A673 (cell line): ENCODE measurements around the gene HTR2B. TPM values are rescaled to one million over a fixed set of nuclear protein-coding genes. Genes with fewer than 3 reads are reported as not detected.

Experiments used
- BruUV-seq: library from RNA; stranded (reverse); fragments of 400-500 nt; replicated peaks from 2 replicates; lab custom pipeline; 2021; lab: Mats Ljungman, UMichigan
- CTCF ChIA-PET: fragments of 300-600 bp; sonication (Branson Sonifier 250); formaldehyde crosslinking; loops from one replicate; lab custom pipeline; 2022; ENCODE audit warnings: antibody characterized with exemption; lab: Charles Lee
- POLR2A ChIA-PET: fragments of 300-600 bp; sonication (Branson Sonifier 250); formaldehyde crosslinking; loops from one replicate; lab custom pipeline; 2022; ENCODE audit warnings: antibody characterized with exemption; ENCODE audit not compliant: low non-redundant PET; lab: Charles Lee
- DNase-seq: peaks from one replicate; pipeline ENCODE4 v3.0.0-alpha.2; 2015; ENCODE audit warnings: low spot score
- H3K27ac ChIP-seq: fragments of 200-600 bp; sonication (generic); 2 replicates; pipeline ENCODE4 v1.5.1; 2016; ENCODE audit warnings: mixed run types, low read depth, mild to moderate bottlenecking, mixed read lengths, antibody characterized with exemption, low read length; ENCODE audit not compliant: poor library complexity, severe bottlenecking
- H3K27me3 ChIP-seq: fragments of 200-600 bp; sonication (generic); replicated peaks from 2 replicates; pipeline ENCODE4 v1.6.1; 2017; ENCODE audit warnings: mixed run types, low read depth, mild to moderate bottlenecking, mixed read lengths, antibody characterized with exemption, low read length; ENCODE audit not compliant: insufficient read depth, poor library complexity
- H3K36me3 ChIP-seq: fragments of 200-600 bp; sonication (generic); 2 replicates; pipeline ENCODE4 v1.6.1; 2016; ENCODE audit warnings: mixed run types, mild to moderate bottlenecking, mixed read lengths, antibody characterized with exemption, low read length; ENCODE audit not compliant: insufficient read depth, poor library complexity, severe bottlenecking
- H3K4me1 ChIP-seq: fragments of 200-600 bp; sonication (generic); 2 replicates; pipeline ENCODE4 v1.6.1; 2017; ENCODE audit warnings: mixed run types, mild to moderate bottlenecking, mixed read lengths, antibody characterized with exemption, low read length; ENCODE audit not compliant: insufficient read depth, poor library complexity, severe bottlenecking
- H3K4me3 ChIP-seq: fragments of 200-600 bp; sonication (generic); 2 replicates; pipeline ENCODE4 v1.5.1; 2016; ENCODE audit warnings: low read depth, mixed run types, mild to moderate bottlenecking, mixed read lengths, low read length; ENCODE audit not compliant: poor library complexity, severe bottlenecking
- H3K9me3 ChIP-seq: fragments of 200-600 bp; sonication (generic); 2 replicates; pipeline ENCODE4 v1.6.1; 2016; ENCODE audit warnings: mixed run types, low read depth, mild to moderate bottlenecking, mixed read lengths, antibody characterized with exemption, low read length; ENCODE audit not compliant: poor library complexity, severe bottlenecking
- EZH2 ChIP-seq: fragments of 200-600 bp; sonication (generic); IDR thresholded peaks from 2 replicates; pipeline ENCODE4 v1.6.1; 2017; ENCODE audit warnings: borderline replicate concordance, low read depth, mild to moderate bottlenecking, mixed read lengths, antibody characterized with exemption, low read length; ENCODE audit not compliant: poor library complexity, severe bottlenecking
- intact Hi-C: fragments of 100-400 bp; cut with micrococcal nuclease; formaldehyde crosslinking; loops from one replicate; pipeline ENCODE4 v1.10.0; 2022; ENCODE audit not compliant: unreplicated experiment
- total RNA-seq: library from RNA; stranded (reverse); gene quantifications from 2 replicates; pipeline ENCODE4 v1.2.3, GENCODE V29; 2021
- TF ChIP-seq, protein P1 (sequence below): fragments of 300-800, 200-600 bp; sonication (generic); conservative IDR thresholded peaks from 2 replicates; pipeline ENCODE4 v1.5.1; 2017; ENCODE audit warnings: low read depth, mild to moderate bottlenecking, antibody characterized with exemption, low read length, moderate library complexity, mixed read lengths

HTR2B gene
- total RNA-seq, 1 experiment from 2014 or later = not detected

DNA sequence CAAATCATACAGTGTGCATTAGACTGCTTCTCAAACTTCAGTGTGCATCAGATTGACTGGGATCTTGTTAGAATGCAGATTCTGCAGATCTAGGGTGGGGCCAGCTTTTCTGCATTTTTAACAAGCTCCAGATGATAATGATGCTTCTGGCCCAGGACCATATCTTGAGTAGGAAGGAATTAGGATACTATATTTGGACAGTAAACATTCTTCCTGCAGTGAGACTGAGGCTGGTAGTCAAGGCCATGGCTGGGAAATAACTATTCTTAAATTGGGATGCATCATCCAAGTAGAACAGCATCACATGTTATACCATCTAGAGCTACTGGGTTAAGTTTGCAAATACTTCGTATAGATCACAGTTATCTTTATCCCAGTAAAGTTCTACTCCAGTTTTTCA, 45.2 kb upstream of the HTR2B start:
- no peak overlapping the region for H3K27ac ChIP-seq
- POLR2A ChIA-PET = no interaction called here
- CTCF ChIA-PET = no interaction called here
- no TSS peak for BruUV-seq
- DNase-seq = no peak
- H3K36me3 ChIP-seq = peaks cover 61% of the 10 kb centered on the region
- no peak for TF ChIP-seq EZH2
- TF ChIP-seq, protein P1, sequence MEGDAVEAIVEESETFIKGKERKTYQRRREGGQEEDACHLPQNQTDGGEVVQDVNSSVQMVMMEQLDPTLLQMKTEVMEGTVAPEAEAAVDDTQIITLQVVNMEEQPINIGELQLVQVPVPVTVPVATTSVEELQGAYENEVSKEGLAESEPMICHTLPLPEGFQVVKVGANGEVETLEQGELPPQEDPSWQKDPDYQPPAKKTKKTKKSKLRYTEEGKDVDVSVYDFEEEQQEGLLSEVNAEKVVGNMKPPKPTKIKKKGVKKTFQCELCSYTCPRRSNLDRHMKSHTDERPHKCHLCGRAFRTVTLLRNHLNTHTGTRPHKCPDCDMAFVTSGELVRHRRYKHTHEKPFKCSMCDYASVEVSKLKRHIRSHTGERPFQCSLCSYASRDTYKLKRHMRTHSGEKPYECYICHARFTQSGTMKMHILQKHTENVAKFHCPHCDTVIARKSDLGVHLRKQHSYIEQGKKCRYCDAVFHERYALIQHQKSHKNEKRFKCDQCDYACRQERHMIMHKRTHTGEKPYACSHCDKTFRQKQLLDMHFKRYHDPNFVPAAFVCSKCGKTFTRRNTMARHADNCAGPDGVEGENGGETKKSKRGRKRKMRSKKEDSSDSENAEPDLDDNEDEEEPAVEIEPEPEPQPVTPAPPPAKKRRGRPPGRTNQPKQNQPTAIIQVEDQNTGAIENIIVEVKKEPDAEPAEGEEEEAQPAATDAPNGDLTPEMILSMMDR = no peak
- peaks cover 21% of the 10 kb centered on the region for H3K4me1 ChIP-seq
- no peaks in the 10 kb centered on the region for H3K9me3 ChIP-seq
- intact Hi-C loops = no loop called here
- no peaks in the 10 kb centered on the region for H3K27me3 ChIP-seq
- no peak overlapping the region for H3K4me3 ChIP-seq

DNA sequence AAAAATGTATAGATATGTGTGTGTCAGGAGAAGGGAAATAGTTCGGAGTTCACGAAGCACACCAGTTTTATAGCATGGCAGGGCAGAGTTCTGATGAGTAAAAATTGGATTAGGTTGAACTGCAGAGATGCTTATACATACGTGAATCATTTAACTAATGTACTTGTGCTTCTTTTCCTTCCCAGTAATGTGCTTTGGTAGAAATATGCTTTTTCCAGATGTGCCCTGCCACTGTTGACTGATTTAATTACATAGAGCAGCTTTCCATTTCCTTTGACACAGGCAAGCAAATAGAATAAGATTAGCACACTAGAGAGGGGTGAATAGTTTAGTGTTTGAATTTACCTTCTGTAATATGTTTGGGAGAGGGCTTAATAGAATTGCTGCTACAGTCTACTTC, 44.6 kb upstream of the HTR2B start:
- peaks cover 60% of the 10 kb centered on the region for H3K36me3 ChIP-seq
- ChIA-PET CTCF (interaction anchor here (0.6 kb wide), 1 partner anchor 236 kb away, joined by 3 read pairs; no protein-coding TSS in a partner anchor), POLR2A (no interaction called here)
- no peaks in the 10 kb centered on the region for H3K9me3 ChIP-seq
- H3K27ac ChIP-seq = peak overlapping the region; percentile 55
- peaks cover 21% of the 10 kb centered on the region for H3K4me1 ChIP-seq
- DNase-seq = peak; percentile 27
- no peak for TF ChIP-seq EZH2
- TF ChIP-seq, protein P1 = no peak
- no peak overlapping the region for H3K4me3 ChIP-seq
- intact Hi-C loops = no loop called here
- no TSS peak for BruUV-seq
- no peaks in the 10 kb centered on the region for H3K27me3 ChIP-seq

DNA sequence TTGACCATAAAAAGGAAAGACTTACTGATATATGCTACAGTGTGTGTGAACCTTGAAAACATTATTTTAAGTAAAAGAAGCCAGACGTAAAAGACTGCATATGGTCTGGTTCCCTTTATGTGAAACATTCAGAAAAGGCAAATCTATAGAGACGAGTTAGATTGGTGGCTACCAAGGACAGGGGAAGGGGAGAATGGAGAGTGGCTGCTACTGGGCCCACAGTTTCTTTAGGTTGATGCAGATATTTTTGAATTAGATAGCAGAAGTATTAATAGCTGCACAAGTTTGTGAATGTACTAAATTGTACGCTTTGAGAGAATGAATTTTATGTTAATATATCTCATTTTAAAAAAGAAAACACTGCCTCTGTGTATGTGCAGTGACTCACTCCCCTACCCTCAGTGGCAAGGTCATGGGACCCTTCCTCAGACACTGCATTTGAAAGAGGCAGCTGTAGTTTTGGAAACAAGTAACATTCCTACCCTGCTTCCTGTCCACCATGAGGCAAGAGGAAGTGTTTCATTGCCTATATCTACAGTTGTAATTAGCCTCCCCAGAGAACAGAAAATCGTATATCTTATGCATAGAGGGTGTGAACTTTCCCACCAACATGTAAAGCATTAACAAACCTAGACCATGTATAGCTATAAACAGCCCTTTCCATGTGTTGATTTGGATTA, 43.8 kb upstream of the HTR2B start:
- no TSS peak for BruUV-seq
- Histone ChIP-seq H3K27me3 (no peaks in the 10 kb centered on the region), H3K4me1 (peaks cover 14% of the 10 kb centered on the region), H3K9me3 (no peaks in the 10 kb centered on the region), H3K4me3 (no peak overlapping the region), H3K27ac (peak overlapping the region; percentile 55), H3K36me3 (peaks cover 68% of the 10 kb centered on the region)
- DNase-seq = peak; percentile 53
- CTCF ChIA-PET = interaction anchor here (0.6 kb wide), 1 partner anchor 237 kb away, joined by 3 read pairs; no protein-coding TSS in a partner anchor
- POLR2A ChIA-PET = interaction anchor here (0.7 kb wide), 1 partner anchor 16 kb away, joined by 3 read pairs; no protein-coding TSS in a partner anchor
- no peak for TF ChIP-seq EZH2
- TF ChIP-seq, protein P1 = no peak
- intact Hi-C loops = no loop called here
